ENCODE data around the gene LY6G6F.

- no peak for TF ChIP-seq EZH2 (IDR thresholded peaks at IDR 0.05)
- no peak for TF ChIP-seq FOXP2 (optimal IDR thresholded peaks at IDR 0.05; ENCODE audit: control extremely low read depth, extremely low read length, insufficient read depth)
Observed at GRCh38 chr6:31737991-31738979, 31.6 kb downstream of the LY6G6F start.
